ENCODE data around the gene ZBTB7C.

ZBTB7C gene

GRCh38 chr18:47999801-48000248 lies 409.4 kb downstream of the ZBTB7C start:
- DNase-seq (ENCODE audit: low read depth, low spot score), result no peak

GRCh38 chr18:47997338-47997780 lies 411.8 kb downstream of the ZBTB7C start:
- no peak for DNase-seq (ENCODE audit: low read depth, low spot score)

- no peak for DNase-seq (ENCODE audit: low read depth, low spot score)
Measured at GRCh38 chr18:47996091-47996541, 413.1 kb downstream of the ZBTB7C start.

GRCh38 chr18:47995654-47996053 lies 413.5 kb downstream of the ZBTB7C start:
- DNase-seq (ENCODE audit: low read depth, low spot score), result no peak

- no peak for DNase-seq (ENCODE audit: low read depth, low spot score)
Measured at GRCh38 chr18:47993409-47993808, 415.8 kb downstream of the ZBTB7C start.

- no peak for DNase-seq (ENCODE audit: low read depth, low spot score)
Measured at GRCh38 chr18:47992976-47993375, 416.2 kb downstream of the ZBTB7C start.

GRCh38 chr18:47992266-47992665 lies 416.9 kb downstream of the ZBTB7C start:
- no peak for DNase-seq (ENCODE audit: low read depth, low spot score)

- DNase-seq (ENCODE audit: low read depth, low spot score), result no peak
Measured at GRCh38 chr18:47990981-47991380, 418.2 kb downstream of the ZBTB7C start.

GRCh38 chr18:47987388-47987699 lies 421.8 kb downstream of the ZBTB7C start:
- DNase-seq (ENCODE audit: low read depth, low spot score), result no peak

GRCh38 chr18:47986620-47987387 lies 422.4 kb downstream of the ZBTB7C start:
- no peak for DNase-seq (ENCODE audit: low read depth, low spot score)

GRCh38 chr18:47985866-47986265 lies 423.3 kb downstream of the ZBTB7C start:
- no peak for DNase-seq (ENCODE audit: low read depth, low spot score)

- DNase-seq (ENCODE audit: low read depth, low spot score), result no peak
Measured at GRCh38 chr18:47984991-47985390, 424.2 kb downstream of the ZBTB7C start.

GRCh38 chr18:47983946-47984345 lies 425.2 kb downstream of the ZBTB7C start:
- no peak for DNase-seq (ENCODE audit: low read depth, low spot score)

- no peak for DNase-seq (ENCODE audit: low read depth, low spot score)
Measured at GRCh38 chr18:47983055-47983454, 426.1 kb downstream of the ZBTB7C start.

- DNase-seq (ENCODE audit: low read depth, low spot score), result no peak
Measured at GRCh38 chr18:47981830-47982229, 427.4 kb downstream of the ZBTB7C start.

GRCh38 chr18:47981320-47981719 lies 427.9 kb downstream of the ZBTB7C start:
- no peak for DNase-seq (ENCODE audit: low read depth, low spot score)

GRCh38 chr18:47979611-47980200 lies 429.5 kb downstream of the ZBTB7C start:
- no peak for DNase-seq (ENCODE audit: low read depth, low spot score)

- DNase-seq (ENCODE audit: low read depth, low spot score), result no peak
Measured at GRCh38 chr18:47978603-47979002, 430.6 kb downstream of the ZBTB7C start.

- DNase-seq (ENCODE audit: low read depth, low spot score), result no peak
Measured at GRCh38 chr18:47978141-47978540, 431.0 kb downstream of the ZBTB7C start.

All from activated naive CD8-positive, alpha-beta T cell treated with anti-CD3 and anti-CD28 coated beads, Interleukin-2, amount 50 U/mL, for 16 hours (primary cell).